Cardiac muscle cell (in vitro differentiated cells and primary cell): ENCODE results near the gene AGMO. TPM values are rescaled to one million over a fixed set of nuclear protein-coding genes. Genes with fewer than 3 reads are reported as not detected.

ENCODE experiments used
- DNase-seq, 2 donors: peaks; one replicate each; pipeline versions ENCODE4 v3.0.0 to v3.0.0-alpha.2; 2010 to 2017; ENCODE audit warnings: low read depth in 1 of 2, low spot score in 1 of 2
- H3K27ac ChIP-seq: fragments of 200-600 bp; sonication (generic); 2 replicates; pipeline ENCODE4 v1.5.1; 2016
- H3K27me3 ChIP-seq: fragments of 200-600 bp; sonication (generic); 2 replicates; pipeline ENCODE4 v1.6.0; 2016; ENCODE audit warnings: control low read depth
- H3K36me3 ChIP-seq: fragments of 200-600 bp; sonication (generic); 2 replicates; pipeline ENCODE4 v1.5.1; 2016; ENCODE audit warnings: control low read depth
- H3K4me1 ChIP-seq: fragments of 200-600 bp; sonication (generic); 2 replicates; pipeline ENCODE4 v1.8.1; 2017; ENCODE audit warnings: low read depth, mild to moderate bottlenecking, mixed run types
- H3K4me3 ChIP-seq: fragments of 200-600 bp; sonication (generic); 2 replicates; pipeline ENCODE4 v1.5.1; 2016; ENCODE audit warnings: mild to moderate bottlenecking
- H3K9me3 ChIP-seq: fragments of 200-600 bp; sonication (generic); 2 replicates; pipeline ENCODE4 v1.5.1; 2017; ENCODE audit warnings: low read depth, mild to moderate bottlenecking, control low read depth
- polyA plus RNA-seq: library from polyadenylated mRNA; unstranded; fragments of >200 nt; fragmentation: Nextera tagmentation; extraction: Ambion mirVana; gene quantifications from 2 replicates; pipeline ENCODE4 v1.2.1, GENCODE V29; 2016
- total RNA-seq: library from RNA; depleted of rRNA; stranded (reverse); fragments of >200 nt; gene quantifications from 2 replicates; pipeline ENCODE4 v1.2.3, GENCODE V29; 2016
- TF ChIP-seq, protein P1 (sequence below): IDR thresholded peaks from 2 replicates; pipeline ENCODE4 v1.5.1; 2012; ENCODE audit warnings: low read depth, mild to moderate bottlenecking, low read length

AGMO gene
- total and polyA plus RNA-seq, 2 experiments from 2014 or later = 0.16 TPM; not detected in 1

GRCh38 chr7:15604166-15604565, 42.4 kb upstream of the AGMO start:
- Histone ChIP-seq H3K36me3 (no peaks in the 10 kb centered on the region), H3K27me3 (no peaks in the 10 kb centered on the region), H3K9me3 (no peaks in the 10 kb centered on the region), H3K4me1 (no peaks in the 10 kb centered on the region), H3K27ac (no peak overlapping the region), H3K4me3 (no peak overlapping the region)
- DNase-seq = no peak
- TF ChIP-seq, protein P1, sequence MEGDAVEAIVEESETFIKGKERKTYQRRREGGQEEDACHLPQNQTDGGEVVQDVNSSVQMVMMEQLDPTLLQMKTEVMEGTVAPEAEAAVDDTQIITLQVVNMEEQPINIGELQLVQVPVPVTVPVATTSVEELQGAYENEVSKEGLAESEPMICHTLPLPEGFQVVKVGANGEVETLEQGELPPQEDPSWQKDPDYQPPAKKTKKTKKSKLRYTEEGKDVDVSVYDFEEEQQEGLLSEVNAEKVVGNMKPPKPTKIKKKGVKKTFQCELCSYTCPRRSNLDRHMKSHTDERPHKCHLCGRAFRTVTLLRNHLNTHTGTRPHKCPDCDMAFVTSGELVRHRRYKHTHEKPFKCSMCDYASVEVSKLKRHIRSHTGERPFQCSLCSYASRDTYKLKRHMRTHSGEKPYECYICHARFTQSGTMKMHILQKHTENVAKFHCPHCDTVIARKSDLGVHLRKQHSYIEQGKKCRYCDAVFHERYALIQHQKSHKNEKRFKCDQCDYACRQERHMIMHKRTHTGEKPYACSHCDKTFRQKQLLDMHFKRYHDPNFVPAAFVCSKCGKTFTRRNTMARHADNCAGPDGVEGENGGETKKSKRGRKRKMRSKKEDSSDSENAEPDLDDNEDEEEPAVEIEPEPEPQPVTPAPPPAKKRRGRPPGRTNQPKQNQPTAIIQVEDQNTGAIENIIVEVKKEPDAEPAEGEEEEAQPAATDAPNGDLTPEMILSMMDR = no peak

GRCh38 chr7:15603124-15603523, 41.3 kb upstream of the AGMO start:
- TF ChIP-seq, protein P1 = no peak
- H3K9me3 ChIP-seq = no peaks in the 10 kb centered on the region
- H3K4me1 ChIP-seq = no peaks in the 10 kb centered on the region
- H3K4me3 ChIP-seq = no peak overlapping the region
- H3K36me3 ChIP-seq = no peaks in the 10 kb centered on the region
- DNase-seq = peak in 1 of 2 donors; percentile 2
- no peaks in the 10 kb centered on the region for H3K27me3 ChIP-seq
- no peak overlapping the region for H3K27ac ChIP-seq

- DNase-seq = peak; percentile 23 to 34
- Histone ChIP-seq H3K4me1 (no peaks in the 10 kb centered on the region), H3K36me3 (no peaks in the 10 kb centered on the region), H3K27ac (no peak overlapping the region), H3K27me3 (no peaks in the 10 kb centered on the region), H3K4me3 (no peak overlapping the region), H3K9me3 (no peaks in the 10 kb centered on the region)
- TF ChIP-seq, protein P1 = no peak
These were observed 40.4 kb upstream of the AGMO start for GRCh38 chr7:15602236-15602635.

GRCh38 chr7:15601175-15601574, 39.4 kb upstream of the AGMO start:
- TF ChIP-seq, protein P1 = no peak
- Histone ChIP-seq H3K9me3 (no peaks in the 10 kb centered on the region), H3K27ac (no peak overlapping the region), H3K4me1 (no peaks in the 10 kb centered on the region), H3K36me3 (no peaks in the 10 kb centered on the region), H3K4me3 (no peak overlapping the region), H3K27me3 (no peaks in the 10 kb centered on the region)
- DNase-seq = no peak

DNA sequence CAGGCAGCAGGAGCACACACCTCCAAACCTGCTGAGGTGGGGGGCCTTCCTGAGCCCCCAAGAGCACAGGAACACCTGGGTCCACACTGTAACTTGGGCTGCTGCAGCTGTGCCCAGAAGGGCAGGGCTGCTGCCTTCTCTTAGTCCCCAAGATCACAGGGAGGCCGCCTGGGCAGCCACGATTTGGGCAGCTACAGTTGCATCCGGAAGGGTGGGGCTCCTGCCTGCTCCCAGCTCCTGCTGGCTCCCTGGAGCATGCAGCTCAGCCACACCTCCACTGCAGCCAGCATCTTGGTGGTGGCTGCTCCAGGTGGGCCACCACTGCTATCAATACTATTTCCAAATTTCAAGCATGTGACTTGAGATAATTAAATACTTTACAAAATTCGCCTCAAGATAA, 38.5 kb upstream of the AGMO start:
- TF ChIP-seq, protein P1 = no peak
- H3K36me3 ChIP-seq = no peaks in the 10 kb centered on the region

GRCh38 chr7:15594461-15594860, 32.6 kb upstream of the AGMO start:
- H3K4me3 ChIP-seq = no peak overlapping the region
- H3K4me1 ChIP-seq = no peaks in the 10 kb centered on the region
- no peak overlapping the region for H3K27ac ChIP-seq
- TF ChIP-seq, protein P1 = no peak
- no peaks in the 10 kb centered on the region for H3K36me3 ChIP-seq
- no peaks in the 10 kb centered on the region for H3K27me3 ChIP-seq
- no peak for DNase-seq
- no peaks in the 10 kb centered on the region for H3K9me3 ChIP-seq

More for the DNA sequence above, 38.5 kb upstream of the AGMO start:
- Histone ChIP-seq H3K4me1 (no peaks in the 10 kb centered on the region), H3K9me3 (no peaks in the 10 kb centered on the region), H3K27ac (no peak overlapping the region), H3K27me3 (no peaks in the 10 kb centered on the region), H3K4me3 (no peak overlapping the region)
- DNase-seq = no peak
